HG02798 (cell line): Measurements from ENCODE around the gene ATF6.
A peak's percentile ranks its signal among the peaks of the same experiment; 100 is the strongest.

Source experiments
- ATAC-seq: cut with Tn5 transposase; IDR thresholded peaks from one replicate; pipeline ENCODE4 v1.9.1; 2021; ENCODE audit warnings: mild to moderate bottlenecking; ENCODE audit not compliant: unreplicated experiment, poor library complexity

The ATF6 gene

GRCh38 chr1:161885003-161885402, 118.9 kb downstream of the ATF6 start:
- no peak for ATAC-seq

GRCh38 chr1:161885759-161886158, 119.6 kb downstream of the ATF6 start:
- no peak for ATAC-seq

- no peak for ATAC-seq
These were observed 120.5 kb downstream of the ATF6 start for GRCh38 chr1:161886589-161886988.

GRCh38 chr1:161887730-161888287, 121.7 kb downstream of the ATF6 start:
- ATAC-seq: no peak

GRCh38 chr1:161890574-161890973, 124.5 kb downstream of the ATF6 start:
- ATAC-seq: no peak

GRCh38 chr1:161899091-161899490, 133.0 kb downstream of the ATF6 start:
- no peak for ATAC-seq

GRCh38 chr1:161900160-161900559, 134.0 kb downstream of the ATF6 start:
- ATAC-seq: no peak

- ATAC-seq: no peak
These were observed 136.1 kb downstream of the ATF6 start for GRCh38 chr1:161902182-161902581.

GRCh38 chr1:161905269-161905884, 139.3 kb downstream of the ATF6 start:
- peak; percentile 67 for ATAC-seq

GRCh38 chr1:161907265-161907664, 141.1 kb downstream of the ATF6 start:
- no peak for ATAC-seq

- no peak for ATAC-seq
These were observed 142.1 kb downstream of the ATF6 start for GRCh38 chr1:161908264-161908663.

- no peak for ATAC-seq
These were observed 144.5 kb downstream of the ATF6 start for GRCh38 chr1:161910604-161911003.

- no peak for ATAC-seq
These were observed 147.5 kb downstream of the ATF6 start for GRCh38 chr1:161913482-161914140.

- no peak for ATAC-seq
These were observed 148.5 kb downstream of the ATF6 start for GRCh38 chr1:161914595-161914994.

GRCh38 chr1:161915051-161915503, 149.0 kb downstream of the ATF6 start:
- ATAC-seq: peak; percentile 73

- no peak for ATAC-seq
These were observed 149.9 kb downstream of the ATF6 start for GRCh38 chr1:161915978-161916377.

GRCh38 chr1:161919229-161919628, 153.1 kb downstream of the ATF6 start:
- ATAC-seq: no peak

- no peak for ATAC-seq
These were observed 155.4 kb downstream of the ATF6 start for GRCh38 chr1:161921491-161921890.

GRCh38 chr1:161921990-161922389, 155.9 kb downstream of the ATF6 start:
- no peak for ATAC-seq

GRCh38 chr1:161928056-161928455, 161.9 kb downstream of the ATF6 start:
- ATAC-seq: no peak

GRCh38 chr1:161929137-161929536, 163.0 kb downstream of the ATF6 start:
- ATAC-seq: no peak

GRCh38 chr1:161930064-161930463, 163.9 kb downstream of the ATF6 start:
- no peak for ATAC-seq
